ENCODE results near the gene COX10. TPM values are rescaled to one million over a fixed set of nuclear protein-coding genes. Genes with fewer than 3 reads are reported as not detected.

COX10 gene
- total RNA-seq, 4 donors from 2014 or later: 12.6 to 22.8 (median 15.6) TPM

Small RNA genes within 50 kb of the gene (small RNA-seq; reads per million reads assigned to genes)
- not detected for gene RF00090

Other genes with a start within 250 kb of the COX10 start
- gene CDRT15, start 167.4 kb downstream of the COX10 start, total RNA-seq: not detected
- gene HS3ST3B1, start 231.6 kb downstream of the COX10 start, total RNA-seq: 1 to 10 TPM in 2 of 4 donors, under 1 TPM in 2; 0.39 to 1.1 (median 0.97) TPM

Measured in tibial nerve (tissue), 4 donors.